SK-N-SH (cell line): ENCODE data around the gene RAMP1. TPM values are rescaled to one million over a fixed set of nuclear protein-coding genes. Genes with fewer than 3 reads are reported as not detected.

Source experiments
- CTCF ChIA-PET: fragments of 300-600, 350-600 bp; formaldehyde crosslinking; extraction: SDS; loops from one replicate; lab custom pipeline; 2021; lab: Yijun Ruan, JAX
- POLR2A ChIA-PET: fragments of 350-600 bp; sonication (Branson Sonifier 250); formaldehyde crosslinking; extraction: SDS; loops from one replicate; lab custom pipeline; 2020; ENCODE audit warnings: antibody characterized with exemption, inconsistent platforms; lab: Yijun Ruan, JAX
- DNase-seq: peaks from one replicate; pipeline ENCODE4 v3.0.0; 2012
- H2AFZ ChIP-seq: fragments of 200-600 bp; sonication (generic); 2 replicates; pipeline ENCODE4 v1.8.1; 2016; ENCODE audit warnings: antibody characterized with exemption, mild to moderate bottlenecking, low read depth
- H3F3A ChIP-seq: fragments of 200-600 bp; sonication (generic); replicated peaks from 2 replicates; pipeline ENCODE3; 2016; ENCODE audit warnings: antibody characterized with exemption, mild to moderate bottlenecking; ENCODE audit not compliant: insufficient read depth
- H3K27ac ChIP-seq, 2 experiments: fragments of 200-500 bp in 1 of 2; fragments of 200-600 bp in 1 of 2; sonication (Bioruptor generic) in 1 of 2; sonication (generic), shearing (Covaris generic) in 1 of 2; 2 replicates each; pipeline versions ENCODE4 v1.5.1 to v1.6.1; 2014 to 2016; ENCODE audit warnings: low read depth in 2 of 2, inconsistent platforms in 1 of 2, low read length in 1 of 2, mild to moderate bottlenecking in 1 of 2, mixed read lengths in 1 of 2
- H3K27me3 ChIP-seq: fragments of 200-600 bp; sonication (generic), shearing (Covaris generic); 2 replicates; pipeline ENCODE4 v1.6.1; 2016; ENCODE audit warnings: mixed run types; ENCODE audit not compliant: insufficient read depth
- H3K36me3 ChIP-seq, 2 experiments: fragments of 200-500 bp in 1 of 2; fragments of 200-600 bp in 1 of 2; sonication (Bioruptor generic) in 1 of 2; sonication (generic) in 1 of 2; replicated peaks in 1 of 2; 2 replicates each; pipeline versions ENCODE3 to v1.5.1; 2014 to 2016; ENCODE audit warnings: low read length in 1 of 2, mild to moderate bottlenecking in 1 of 2; ENCODE audit not compliant: insufficient read depth in 2 of 2, control insufficient read depth in 1 of 2
- H3K4me1 ChIP-seq, 2 experiments: fragments of 200-500 bp in 1 of 2; fragments of 200-600 bp in 1 of 2; sonication (Bioruptor generic) in 1 of 2; sonication (generic), shearing (Covaris generic) in 1 of 2; 2 replicates each; pipeline versions ENCODE4 v1.5.1 to v1.6.1; 2014 to 2016; ENCODE audit warnings: low read depth in 1 of 2, low read length in 1 of 2, mixed run types in 1 of 2; ENCODE audit not compliant: insufficient read depth in 2 of 2, control insufficient read depth in 1 of 2
- H3K4me2 ChIP-seq: fragments of 200-600 bp; sonication (generic), shearing (Covaris generic); 2 replicates; pipeline ENCODE4 v1.6.1; 2017; ENCODE audit warnings: mixed run types
- H3K4me3 ChIP-seq, 2 experiments: fragments of 200-500 bp in 1 of 2; fragments of 200-600 bp in 1 of 2; sonication (Bioruptor generic) in 1 of 2; sonication (generic), shearing (Covaris generic) in 1 of 2; 2 replicates each; pipeline versions ENCODE4 v1.5.1 to v1.8.1; 2014 to 2016; ENCODE audit warnings: low read depth in 2 of 2, inconsistent platforms in 1 of 2, low read length in 1 of 2, mild to moderate bottlenecking in 1 of 2, mixed read lengths in 1 of 2, moderate library complexity in 1 of 2
- H3K79me2 ChIP-seq: fragments of 200-600 bp; sonication (generic); 2 replicates; pipeline ENCODE4 v1.8.1; 2017; ENCODE audit warnings: mild to moderate bottlenecking; ENCODE audit not compliant: insufficient read depth
- H3K9ac ChIP-seq: fragments of 200-600 bp; sonication (generic); 2 replicates; pipeline ENCODE4 v1.6.1; 2017; ENCODE audit warnings: mixed run types
- H3K9me2 ChIP-seq: fragments of 200-600 bp; sonication (generic); 2 replicates; pipeline ENCODE4 v1.6.1; 2017; ENCODE audit warnings: mixed run types
- H3K9me3 ChIP-seq: fragments of 200-600 bp; sonication (generic); 2 replicates; pipeline ENCODE4 v1.6.1; 2017; ENCODE audit warnings: mixed run types, mild to moderate bottlenecking, moderate library complexity
- H4K20me1 ChIP-seq: fragments of 200-600 bp; sonication (generic); 2 replicates; pipeline ENCODE4 v1.6.1; 2017; ENCODE audit warnings: mild to moderate bottlenecking, mixed run types; ENCODE audit not compliant: insufficient read depth
- JUND ChIP-seq: IDR thresholded peaks from 2 replicates; pipeline ENCODE4 v1.4.0; 2012
- MEF2A ChIP-seq: IDR thresholded peaks from 2 replicates; pipeline ENCODE4 v1.4.0; 2012; ENCODE audit warnings: low read depth, borderline replicate concordance
- REST ChIP-seq: IDR thresholded peaks from 2 replicates; pipeline ENCODE4 v1.6.1; 2012; ENCODE audit warnings: mild to moderate bottlenecking, low read depth, low read length, moderate library complexity
- RXRA ChIP-seq: IDR thresholded peaks from 2 replicates; pipeline ENCODE4 v1.4.0; 2012; ENCODE audit warnings: low read depth, mild to moderate bottlenecking, borderline replicate concordance
- SIN3A ChIP-seq: IDR thresholded peaks from 2 replicates; pipeline ENCODE4 v1.6.1; 2012; ENCODE audit warnings: low read depth, mild to moderate bottlenecking, low read length, moderate library complexity, borderline replicate concordance
- TCF12 ChIP-seq: IDR thresholded peaks from 2 replicates; pipeline ENCODE4 v1.4.0; 2012
- YY1 ChIP-seq: IDR thresholded peaks from 2 replicates; pipeline ENCODE4 v1.4.0; 2012; ENCODE audit warnings: low read depth, mild to moderate bottlenecking
- WGBS: methylation state at CpG from one replicate; pipeline ENCODE4 v1.1.6; 2017; ENCODE audit warnings: low lambda C conversion rate; 5-methylcytosine and 5-hydroxymethylcytosine counted together
- polyA plus RNA-seq, 3 experiments: library from polyadenylated mRNA; depleted of rRNA; stranded (reverse); fragments of >200 nt; gene quantifications; 2 replicates each; pipeline ENCODE4 v1.2.3, GENCODE V29; 2012
- TF ChIP-seq, protein P1 (sequence below): fragments of 200-600 bp; sonication (generic); IDR thresholded peaks from 2 replicates; pipeline ENCODE4 v1.6.1; 2017; ENCODE audit warnings: antibody characterized with exemption, mild to moderate bottlenecking, moderate library complexity

The RAMP1 gene
- polyA plus RNA-seq, 1 of the 3 experiments (the other 2 are of a cell fraction): 27.9 TPM

- Histone ChIP-seq H3K4me3 (no peak overlapping the region), H3K9me3 (no peaks in the 10 kb centered on the region), H3K27ac (no peak overlapping the region), H4K20me1 (no peaks in the 10 kb centered on the region), H3K27me3 (no peaks in the 10 kb centered on the region), H3K4me1 (peaks cover 0 to 27% of the 10 kb centered on the region in 2 experiments; a peak in 2 of 4 replicates), H2AFZ (no peak overlapping the region), H3K9ac (no peak overlapping the region), H3K9me2 (no peaks in the 10 kb centered on the region), H3K4me2 (no peak overlapping the region), H3K79me2 (no peaks in the 10 kb centered on the region), H3F3A (no peaks in the 10 kb centered on the region)
- POLR2A ChIA-PET: no interaction called here
- no peak for DNase-seq
- CTCF ChIA-PET: interaction anchor here (6.7 kb wide), 1 partner anchor 67 kb away, joined by 71 read pairs; the partner anchor contains the start of gene RAMP1
- 81% methylated on average over 5 of the region's 5 CpGs for whole genome bisulfite sequencing
- TF ChIP-seq REST (peak; percentile 94), MEF2A (no peak)
- TF ChIP-seq, all 33 proteins: peak for 1
- no peaks in the 10 kb centered on the region for H3K36me3 ChIP-seq
Observed at GRCh38 chr2:237927135-237927534, 67.7 kb downstream of the RAMP1 start.

DNA sequence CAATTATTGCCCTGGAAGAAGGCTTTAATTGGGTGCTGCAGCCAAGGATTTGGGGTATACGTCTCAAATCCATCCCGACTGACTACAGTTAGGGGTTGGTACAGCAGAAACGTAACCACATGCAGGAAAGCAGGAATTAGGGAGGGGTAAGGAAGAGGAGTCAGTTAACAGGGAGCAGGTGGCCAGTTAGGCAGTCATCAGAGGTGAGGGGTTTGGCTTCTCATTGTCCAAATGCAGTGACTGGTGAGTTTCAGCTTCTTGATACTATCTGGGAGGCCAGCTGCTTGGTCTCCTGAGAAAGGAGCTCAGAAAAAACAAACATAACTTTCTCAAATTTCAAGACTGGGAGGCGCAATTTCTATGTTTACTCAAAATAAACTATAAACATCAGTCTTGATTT lies 68.6 kb downstream of the RAMP1 start:
- H3K4me3 ChIP-seq: no peak overlapping the region
- TF ChIP-seq, protein P1, sequence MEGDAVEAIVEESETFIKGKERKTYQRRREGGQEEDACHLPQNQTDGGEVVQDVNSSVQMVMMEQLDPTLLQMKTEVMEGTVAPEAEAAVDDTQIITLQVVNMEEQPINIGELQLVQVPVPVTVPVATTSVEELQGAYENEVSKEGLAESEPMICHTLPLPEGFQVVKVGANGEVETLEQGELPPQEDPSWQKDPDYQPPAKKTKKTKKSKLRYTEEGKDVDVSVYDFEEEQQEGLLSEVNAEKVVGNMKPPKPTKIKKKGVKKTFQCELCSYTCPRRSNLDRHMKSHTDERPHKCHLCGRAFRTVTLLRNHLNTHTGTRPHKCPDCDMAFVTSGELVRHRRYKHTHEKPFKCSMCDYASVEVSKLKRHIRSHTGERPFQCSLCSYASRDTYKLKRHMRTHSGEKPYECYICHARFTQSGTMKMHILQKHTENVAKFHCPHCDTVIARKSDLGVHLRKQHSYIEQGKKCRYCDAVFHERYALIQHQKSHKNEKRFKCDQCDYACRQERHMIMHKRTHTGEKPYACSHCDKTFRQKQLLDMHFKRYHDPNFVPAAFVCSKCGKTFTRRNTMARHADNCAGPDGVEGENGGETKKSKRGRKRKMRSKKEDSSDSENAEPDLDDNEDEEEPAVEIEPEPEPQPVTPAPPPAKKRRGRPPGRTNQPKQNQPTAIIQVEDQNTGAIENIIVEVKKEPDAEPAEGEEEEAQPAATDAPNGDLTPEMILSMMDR: no peak
- TF ChIP-seq SIN3A (no peak), JUND (no peak), RXRA (no peak), TCF12 (no peak), YY1 (no peak)
- H2AFZ ChIP-seq: no peak overlapping the region
- H3K27me3 ChIP-seq: no peaks in the 10 kb centered on the region
- H3K79me2 ChIP-seq: no peaks in the 10 kb centered on the region
- ChIA-PET CTCF (interaction anchor here (0.9 to 6.7 kb wide), 2 partner anchors 68 to 255 kb away, joined by 4 to 71 read pairs; partner anchors contain the start of gene RAMP1), POLR2A (no interaction called here)
- no peak overlapping the region for H3K27ac ChIP-seq
- peaks cover 0 to 20% of the 10 kb centered on the region in 2 experiments; a peak in 2 of 4 replicates for H3K4me1 ChIP-seq
- DNase-seq: no peak
- H3K36me3 ChIP-seq: no peaks in the 10 kb centered on the region
- H3K4me2 ChIP-seq: no peak overlapping the region
- H3K9ac ChIP-seq: no peak overlapping the region
- H3K9me3 ChIP-seq: no peaks in the 10 kb centered on the region
- H3F3A ChIP-seq: peaks cover 4% of the 10 kb centered on the region
- 76% methylated on average over 4 of the region's 4 CpGs for WGBS
- no peaks in the 10 kb centered on the region for H3K9me2 ChIP-seq
- H4K20me1 ChIP-seq: no peaks in the 10 kb centered on the region
